Osteocyte (in vitro differentiated cells): ENCODE measurements around the gene HMGN1. TPM values are rescaled to one million over a fixed set of nuclear protein-coding genes. Genes with fewer than 3 reads are reported as not detected.

Source experiments
- DNase-seq: peaks from one replicate; pipeline ENCODE4 v3.0.0; 2021; ENCODE audit warnings: mixed read lengths; ENCODE audit not compliant: unreplicated experiment; ENCODE audit errors: extremely low spot score
- H3K27ac Mint-ChIP-seq: one replicate; pipeline ENCODE4 v1.8.0; 2021; ENCODE audit warnings: mild to moderate bottlenecking, mixed read lengths; ENCODE audit not compliant: unreplicated experiment
- H3K27me3 Mint-ChIP-seq: one replicate; pipeline ENCODE4 v1.8.0; 2021; ENCODE audit warnings: mixed read lengths; ENCODE audit not compliant: unreplicated experiment
- H3K36me3 Mint-ChIP-seq: one replicate; pipeline ENCODE4 v1.8.0; 2021; ENCODE audit warnings: mixed read lengths; ENCODE audit not compliant: unreplicated experiment
- H3K4me1 Mint-ChIP-seq: one replicate; pipeline ENCODE4 v1.8.0; 2021; ENCODE audit warnings: mixed read lengths; ENCODE audit not compliant: unreplicated experiment
- H3K4me3 Mint-ChIP-seq: one replicate; pipeline ENCODE4 v1.8.0; 2021; ENCODE audit warnings: mild to moderate bottlenecking, moderate library complexity, mixed read lengths; ENCODE audit not compliant: unreplicated experiment
- H3K9me3 Mint-ChIP-seq: one replicate; pipeline ENCODE4 v1.8.0; 2021; ENCODE audit warnings: mixed read lengths; ENCODE audit not compliant: unreplicated experiment
- CTCF ChIP-seq: fragments of 200-600 bp; sonication (generic); IDR thresholded peaks from 2 replicates; pipeline ENCODE4 v1.5.0; 2021; ENCODE audit warnings: antibody characterized with exemption, mild to moderate bottlenecking, moderate library complexity
- total RNA-seq: library from RNA; stranded (reverse); gene quantifications from 2 replicates; pipeline ENCODE4 v1.2.1, GENCODE V29; 2021

HMGN1 gene
- total RNA-seq, 1 donor from 2014 or later = 289 TPM

GRCh38 chr21:39313571-39314142 lies 35.2 kb downstream of the HMGN1 start, which contains the start of gene BRWD1:
TSS of gene BRWD1 (minus strand) at chr21:39313632. CDS start at chr21:39313491, 141 bp downstream.
- Mint-ChIP-seq H3K9me3 (no peaks in the 10 kb centered on the region), H3K4me1 (peaks cover 32% of the 10 kb centered on the region), H3K27me3 (no peaks in the 10 kb centered on the region), H3K27ac (peak within 1 kb of the TSS; percentile 98), H3K36me3 (peaks cover 18% of the 10 kb centered on the region), H3K4me3 (peak within 1 kb of the TSS; percentile 93)
- DNase-seq = peak; percentile 92
- TF ChIP-seq CTCF = peak; percentile 50

- no peaks in the 10 kb centered on the region for H3K9me3 Mint-ChIP-seq
- no peak for TF ChIP-seq CTCF
- H3K27ac Mint-ChIP-seq = no peak overlapping the region
- peak overlapping the region; percentile 93 for H3K4me3 Mint-ChIP-seq
- H3K36me3 Mint-ChIP-seq = peaks cover 20% of the 10 kb centered on the region
- H3K4me1 Mint-ChIP-seq = peaks cover 34% of the 10 kb centered on the region
- DNase-seq = peak; percentile 87
- no peaks in the 10 kb centered on the region for H3K27me3 Mint-ChIP-seq
Measured at GRCh38 chr21:39313042-39313570, 35.8 kb downstream of the HMGN1 start.

GRCh38 chr21:39312112-39313041 lies 36.5 kb downstream of the HMGN1 start:
- Mint-ChIP-seq H3K36me3 (peaks cover 20% of the 10 kb centered on the region), H3K27ac (peak overlapping the region; percentile 64), H3K4me1 (peaks cover 32% of the 10 kb centered on the region), H3K27me3 (no peaks in the 10 kb centered on the region), H3K9me3 (no peaks in the 10 kb centered on the region), H3K4me3 (peak overlapping the region; percentile 76)
- DNase-seq = peak; percentile 95
- no peak for TF ChIP-seq CTCF

- Mint-ChIP-seq H3K4me1 (peaks cover 26% of the 10 kb centered on the region), H3K9me3 (no peaks in the 10 kb centered on the region), H3K36me3 (peaks cover 23% of the 10 kb centered on the region), H3K27me3 (no peaks in the 10 kb centered on the region), H3K4me3 (no peak overlapping the region), H3K27ac (no peak overlapping the region)
- DNase-seq = peak; percentile 59
- TF ChIP-seq CTCF = no peak
Measured at GRCh38 chr21:39311164-39311563, 37.7 kb downstream of the HMGN1 start.

- Mint-ChIP-seq H3K27ac (no peak overlapping the region), H3K4me1 (peaks cover 19% of the 10 kb centered on the region), H3K27me3 (no peaks in the 10 kb centered on the region), H3K9me3 (no peaks in the 10 kb centered on the region), H3K4me3 (no peak overlapping the region), H3K36me3 (peaks cover 30% of the 10 kb centered on the region)
- DNase-seq = no peak
- TF ChIP-seq CTCF = no peak
Measured at GRCh38 chr21:39307466-39307865, 41.4 kb downstream of the HMGN1 start.
